Effector memory CD8-positive, alpha-beta T cell (primary cell): ENCODE results near the gene SPRY4.

ENCODE experiments used
- ATAC-seq: fragments of 150-1000 bp; cut with Tn5 transposase; replicated peaks from 2 replicates; pipeline ENCODE4 v1.10.0; 2021; ENCODE audit warnings: mild to moderate bottlenecking, moderate library complexity
- DNase-seq, 3 experiments: peaks; one replicate each; pipeline ENCODE4 v3.0.0; 2021
- H3K27ac Mint-ChIP-seq, 2 donors: one replicate each; pipeline ENCODE4 v1.8.0; 2022; ENCODE audit warnings: mild to moderate bottlenecking in 2 of 2, mixed read lengths in 2 of 2, moderate library complexity in 2 of 2
- H3K27me3 Mint-ChIP-seq, 2 donors: one replicate each; pipeline ENCODE4 v1.8.0; 2022; ENCODE audit warnings: mixed read lengths in 2 of 2
- H3K36me3 Mint-ChIP-seq: one replicate; pipeline ENCODE4 v1.8.0; 2022; ENCODE audit warnings: mild to moderate bottlenecking, moderate library complexity, mixed read lengths; ENCODE audit not compliant: insufficient read depth
- H3K4me1 Mint-ChIP-seq, 2 donors: one replicate each; pipeline ENCODE4 v1.8.0; 2022; ENCODE audit warnings: low read depth in 2 of 2, mixed read lengths in 2 of 2
- H3K4me3 Mint-ChIP-seq, 2 donors: one replicate each; pipeline ENCODE4 v1.8.0; 2022; ENCODE audit warnings: mild to moderate bottlenecking in 2 of 2, mixed read lengths in 2 of 2, moderate library complexity in 2 of 2
- H3K9me3 Mint-ChIP-seq, 2 donors: one replicate each; pipeline ENCODE4 v1.8.0; 2022; ENCODE audit warnings: mixed read lengths in 2 of 2

Gene SPRY4

DNA sequence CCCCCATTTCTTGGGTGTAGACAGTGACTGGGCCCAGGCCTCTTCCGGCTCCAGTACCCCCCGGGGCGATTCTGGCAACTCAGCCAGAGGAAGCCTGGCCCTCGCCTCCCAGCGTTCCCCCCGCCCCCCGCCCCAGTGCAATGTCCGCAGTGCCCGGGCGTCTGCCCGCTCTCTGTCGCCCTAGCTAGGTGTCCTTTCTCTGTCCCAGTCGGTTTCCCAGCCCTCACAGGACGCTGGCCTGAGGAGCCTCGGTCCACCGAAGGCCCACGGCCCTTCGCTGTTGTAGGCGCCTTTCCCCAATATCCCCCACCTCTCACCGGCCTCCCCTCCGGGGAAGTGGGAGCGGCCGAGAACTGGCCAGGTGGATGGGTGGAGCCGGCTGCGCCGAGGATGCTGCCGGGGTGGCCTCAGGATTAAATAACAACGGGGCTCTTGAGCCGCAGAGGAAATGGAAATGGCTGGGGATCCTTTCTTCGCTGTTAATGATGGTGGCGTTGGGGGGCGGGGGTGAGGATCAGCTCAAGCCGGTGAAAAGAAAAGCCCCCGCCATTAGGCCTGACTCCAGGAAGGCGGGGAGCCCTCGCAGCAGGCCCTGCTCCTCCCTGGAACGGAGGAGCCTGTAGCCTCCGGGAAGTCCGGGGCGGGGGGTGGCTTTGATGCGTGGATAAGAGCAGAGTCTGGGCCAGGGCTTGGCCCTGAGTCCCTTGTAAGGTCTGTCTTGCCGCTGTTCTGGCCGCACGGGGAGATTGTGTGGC lies 1.1 kb upstream of the SPRY4 start:
- H3K4me3 Mint-ChIP-seq: peak overlapping the region; percentile 88 to 89
- DNase-seq (no peak), ATAC-seq (no peak)
- peaks cover 18 to 22% of the 10 kb centered on the region in 2 donors for H3K4me1 Mint-ChIP-seq
- H3K27me3 Mint-ChIP-seq: peaks cover 61 to 83% of the 10 kb centered on the region in 2 donors
- peaks cover 8% of the 10 kb centered on the region for H3K36me3 Mint-ChIP-seq
- H3K27ac Mint-ChIP-seq: no peak overlapping the region
- no peaks in the 10 kb centered on the region for H3K9me3 Mint-ChIP-seq

DNA sequence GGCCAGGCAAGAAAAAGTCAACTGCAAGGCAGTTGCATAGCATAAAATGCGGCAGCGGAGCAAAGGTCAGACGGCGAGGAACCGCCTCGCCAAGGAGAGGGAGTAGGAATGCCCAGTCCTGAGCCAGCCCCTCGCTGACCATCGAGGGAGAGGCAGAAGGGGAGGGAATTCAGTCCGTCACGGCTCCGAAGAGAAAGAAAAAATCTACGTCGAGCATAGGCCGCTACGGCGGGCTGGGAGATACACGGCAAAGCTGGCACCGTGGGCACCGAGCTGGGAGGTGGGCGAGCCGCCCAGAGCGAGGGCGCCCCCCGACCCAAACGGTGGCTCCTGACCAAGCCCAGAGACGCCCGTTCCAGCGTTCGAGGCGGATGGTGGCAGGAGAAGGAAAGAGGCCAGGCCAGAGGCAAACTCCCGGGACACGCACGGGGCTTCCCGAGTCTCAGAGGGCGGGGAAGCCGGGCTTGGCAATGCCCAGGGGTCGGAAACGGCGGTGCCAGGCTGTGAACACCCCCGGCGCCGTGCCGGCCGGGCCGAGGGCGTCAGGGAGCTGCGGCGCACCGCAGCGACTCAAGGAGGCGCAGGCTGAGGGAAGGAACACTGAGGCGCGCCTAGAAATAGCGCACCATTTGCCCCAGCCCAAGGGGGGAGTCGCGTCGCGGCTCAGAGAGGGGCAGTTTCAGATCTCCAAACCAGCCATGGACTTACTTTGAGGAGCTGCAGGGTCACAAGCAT lies 518 bp downstream of the SPRY4 start:
- Mint-ChIP-seq H3K4me1 (peaks cover 20 to 23% of the 10 kb centered on the region in 2 donors), H3K27me3 (peaks cover 74 to 97% of the 10 kb centered on the region in 2 donors), H3K27ac (peak overlapping the region in 1 of 2 donors; percentile 51), H3K9me3 (no peaks in the 10 kb centered on the region), H3K36me3 (peaks cover 8% of the 10 kb centered on the region), H3K4me3 (peak overlapping the region; percentile 88 to 89)
- DNase-seq: no peak
- ATAC-seq: peak; percentile 73

DNA sequence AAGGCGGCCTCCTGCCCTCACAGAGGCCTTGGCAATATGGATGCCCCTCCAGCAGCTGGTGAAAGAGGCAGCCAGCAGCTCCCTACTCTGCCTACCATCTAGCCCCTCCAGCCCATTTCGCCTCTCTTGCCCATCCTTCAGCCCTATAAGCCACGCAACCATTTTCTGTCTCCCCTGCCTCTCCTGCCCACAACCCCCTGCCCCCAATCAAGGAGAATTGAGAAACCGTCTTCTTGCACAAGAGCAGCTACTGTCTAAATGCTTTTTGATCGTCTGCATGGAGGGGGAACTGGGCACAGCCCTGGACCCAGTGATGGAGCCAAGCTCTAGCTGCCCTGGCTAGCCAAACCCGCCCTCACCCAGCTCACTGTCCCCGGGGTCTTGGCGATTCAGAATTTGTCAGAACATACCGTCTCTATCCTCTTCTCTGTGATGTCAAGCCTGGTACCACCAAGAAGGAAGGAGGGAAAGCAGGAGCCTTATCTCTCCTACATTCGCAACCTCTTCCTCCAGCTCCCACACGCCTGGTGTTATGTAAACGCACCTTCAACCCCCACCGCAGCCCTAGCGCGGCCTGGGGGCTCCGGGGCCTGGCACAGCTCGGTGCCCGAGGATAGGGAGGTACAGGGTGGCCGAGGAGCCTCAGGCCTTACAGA lies 1.2 kb downstream of the SPRY4 start:
- Mint-ChIP-seq H3K4me3 (peak overlapping the region; percentile 88 to 89), H3K4me1 (peaks cover 21 to 28% of the 10 kb centered on the region in 2 donors), H3K9me3 (no peaks in the 10 kb centered on the region), H3K27me3 (peaks cover 78 to 97% of the 10 kb centered on the region in 2 donors), H3K36me3 (peaks cover 8% of the 10 kb centered on the region), H3K27ac (peak overlapping the region in 1 of 2 donors; percentile 41)
- DNase-seq (no peak), ATAC-seq (no peak)

DNA sequence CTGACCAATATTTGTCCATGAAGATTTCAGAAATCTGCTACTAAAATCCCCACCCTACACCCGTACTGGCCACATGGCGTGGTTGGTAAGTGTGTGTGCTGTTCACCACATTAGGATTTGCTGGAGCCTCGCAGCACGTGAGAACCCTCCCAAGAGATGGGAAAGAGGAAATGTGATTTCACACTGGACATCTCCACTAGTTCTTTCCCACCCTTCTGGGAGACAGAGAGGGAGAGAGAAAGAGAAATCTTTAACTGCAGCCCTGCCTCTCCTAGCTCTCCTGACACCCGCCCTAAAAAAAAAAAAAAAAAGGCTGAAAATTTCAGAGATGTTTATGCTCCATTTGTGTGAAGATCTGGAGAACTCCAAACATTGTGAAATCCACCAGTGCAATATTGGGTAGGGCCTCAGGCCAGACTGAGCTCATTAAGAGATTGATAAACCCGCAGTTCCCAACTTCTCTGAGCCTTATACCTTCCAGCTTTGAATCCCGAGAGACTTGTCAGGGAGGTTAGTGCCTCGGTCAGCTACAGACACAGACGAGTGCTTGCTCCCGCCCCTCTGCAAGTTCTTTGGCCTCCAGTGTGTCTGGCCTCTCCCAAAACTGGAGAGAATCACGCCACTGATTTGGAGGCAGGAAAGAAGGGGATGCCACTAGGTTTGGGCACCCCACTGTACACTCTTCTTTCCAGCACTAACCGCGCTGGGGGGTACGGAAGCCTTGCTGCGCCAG lies 1.9 kb downstream of the SPRY4 start:
- Mint-ChIP-seq H3K27me3 (peaks cover 82 to 97% of the 10 kb centered on the region in 2 donors), H3K4me1 (peaks cover 21 to 28% of the 10 kb centered on the region in 2 donors), H3K27ac (no peak overlapping the region), H3K4me3 (no peak overlapping the region), H3K36me3 (peaks cover 8% of the 10 kb centered on the region), H3K9me3 (no peaks in the 10 kb centered on the region)
- ATAC-seq (no peak), DNase-seq (no peak)

DNA sequence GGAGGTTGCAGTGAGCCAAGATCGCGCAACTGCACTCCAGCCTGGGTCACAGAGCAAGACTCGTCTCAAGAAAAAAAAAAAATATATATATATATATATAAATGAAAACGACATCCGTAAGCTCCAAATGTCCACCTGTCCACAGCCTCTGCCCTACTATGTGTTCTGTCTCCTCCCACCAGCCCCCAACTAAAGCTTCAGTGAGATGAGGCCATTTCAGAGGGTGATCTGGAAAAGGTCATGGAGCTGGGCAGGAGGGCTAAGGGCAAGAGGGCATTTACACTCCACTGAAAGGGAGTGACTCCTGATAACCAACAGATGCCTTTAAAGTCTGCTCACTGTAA lies 2.4 kb downstream of the SPRY4 start:
- Mint-ChIP-seq H3K36me3 (peaks cover 8% of the 10 kb centered on the region), H3K27me3 (peaks cover 81 to 97% of the 10 kb centered on the region in 2 donors), H3K4me1 (peaks cover 21 to 28% of the 10 kb centered on the region in 2 donors), H3K27ac (no peak overlapping the region), H3K4me3 (no peak overlapping the region), H3K9me3 (no peaks in the 10 kb centered on the region)
- ATAC-seq (no peak), DNase-seq (no peak)

DNA sequence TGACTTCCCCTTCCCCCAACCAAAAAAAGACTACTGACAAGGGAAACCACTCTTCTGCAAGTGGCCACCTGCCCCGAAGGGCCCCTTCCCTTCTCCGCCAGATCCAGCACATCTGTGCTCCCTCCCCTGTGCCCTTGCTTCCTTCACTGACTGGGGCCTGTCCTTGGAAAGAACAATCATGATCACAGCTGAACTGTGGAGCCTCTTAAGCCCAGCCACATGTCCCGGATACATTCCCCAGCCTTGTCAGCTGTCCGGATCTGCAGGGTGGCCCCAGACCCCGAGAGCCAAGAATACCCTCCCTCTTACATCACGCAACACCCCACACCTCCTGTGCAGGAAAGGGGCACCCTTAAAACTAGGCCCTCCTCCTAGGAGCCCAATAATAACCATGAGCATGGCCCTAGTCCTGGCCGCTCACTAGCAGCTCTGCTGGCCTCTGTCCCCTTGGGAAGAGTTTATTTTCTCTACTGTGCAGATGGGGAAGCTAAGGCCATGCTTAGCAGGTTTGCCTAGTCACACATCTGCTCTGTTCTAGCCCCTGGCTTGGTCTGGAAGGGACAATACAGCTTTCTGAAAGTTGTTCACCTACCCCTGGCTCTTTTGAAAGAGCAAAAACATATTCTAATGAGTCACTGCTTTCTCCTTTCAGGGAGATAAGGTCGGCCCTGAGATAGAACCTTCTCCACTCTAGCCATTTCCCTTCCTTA lies 3.8 kb downstream of the SPRY4 start:
- peaks cover 18 to 28% of the 10 kb centered on the region in 2 donors for H3K4me1 Mint-ChIP-seq

DNA sequence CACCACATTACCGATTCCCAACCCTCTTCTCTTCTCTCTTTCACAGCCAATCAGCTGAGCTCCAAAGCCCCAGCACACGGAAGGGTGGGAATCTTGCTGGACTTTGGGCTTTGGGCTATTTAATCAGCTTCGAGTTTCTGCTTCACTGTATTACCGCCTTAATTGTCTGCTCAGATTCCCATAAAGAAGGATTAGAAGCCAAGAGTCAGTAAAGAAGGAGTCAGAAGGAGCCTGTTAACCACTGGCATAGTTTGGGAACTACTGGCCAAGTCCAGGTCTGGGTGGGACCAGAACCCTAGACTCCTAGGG lies 4.4 kb downstream of the SPRY4 start:
- Mint-ChIP-seq H3K4me3 (no peak overlapping the region), H3K36me3 (peaks cover 8% of the 10 kb centered on the region), H3K9me3 (no peaks in the 10 kb centered on the region), H3K4me1 (peaks cover 18 to 25% of the 10 kb centered on the region in 2 donors), H3K27ac (no peak overlapping the region), H3K27me3 (peaks cover 64 to 85% of the 10 kb centered on the region in 2 donors)
- ATAC-seq (no peak), DNase-seq (no peak)

More for the DNA sequence above, 3.8 kb downstream of the SPRY4 start:
- H3K27ac Mint-ChIP-seq: no peak overlapping the region
- H3K9me3 Mint-ChIP-seq: no peaks in the 10 kb centered on the region
- peaks cover 68 to 92% of the 10 kb centered on the region in 2 donors for H3K27me3 Mint-ChIP-seq
- ATAC-seq: no peak
- H3K4me3 Mint-ChIP-seq: no peak overlapping the region
- H3K36me3 Mint-ChIP-seq: peaks cover 8% of the 10 kb centered on the region
- no peak for DNase-seq

DNA sequence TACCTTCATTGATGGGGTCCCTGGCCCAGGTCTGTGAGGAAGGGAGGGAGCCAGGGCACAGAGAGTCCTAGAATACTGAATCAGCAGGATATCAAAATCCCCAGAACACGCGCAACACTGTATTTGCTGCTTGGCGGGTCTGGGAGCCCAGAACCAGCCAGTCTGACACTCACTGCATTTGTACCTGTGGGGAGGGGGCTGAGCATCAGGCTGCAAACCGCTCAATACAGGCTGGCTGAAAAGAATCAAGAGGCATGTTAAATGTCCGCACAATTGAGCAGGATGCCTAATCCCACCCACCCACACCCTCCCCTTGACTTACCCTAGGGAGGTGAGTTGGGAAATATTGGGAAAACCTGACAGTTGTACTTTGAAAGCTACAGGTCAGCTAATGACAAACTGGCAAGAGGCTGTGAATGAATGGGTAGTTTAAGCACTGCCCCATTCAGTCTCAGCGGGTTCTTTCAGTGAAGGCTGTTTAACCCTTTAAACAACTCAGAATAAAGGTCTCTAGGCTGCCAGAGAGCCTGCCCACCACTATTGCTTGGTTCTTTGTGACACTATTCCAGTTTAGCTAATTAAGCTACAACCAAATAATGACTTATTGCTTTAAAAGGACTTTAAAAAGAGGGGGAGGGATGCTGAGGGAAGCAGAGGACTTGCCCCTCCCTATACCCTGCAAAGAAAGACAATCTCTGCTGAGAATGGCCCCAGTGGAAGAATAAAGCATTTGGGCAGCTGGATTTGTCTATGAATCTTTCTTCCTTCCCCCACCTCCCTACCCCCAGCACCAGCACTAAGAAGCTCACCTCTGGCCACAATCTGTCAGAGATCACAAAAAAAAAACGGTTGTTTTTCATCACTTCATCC lies 5.0 kb downstream of the SPRY4 start:
- Mint-ChIP-seq H3K4me3 (no peak overlapping the region), H3K9me3 (no peaks in the 10 kb centered on the region), H3K27me3 (peaks cover 60 to 80% of the 10 kb centered on the region in 2 donors), H3K27ac (no peak overlapping the region), H3K36me3 (peaks cover 4% of the 10 kb centered on the region), H3K4me1 (peaks cover 14 to 20% of the 10 kb centered on the region in 2 donors)
- ATAC-seq (no peak), DNase-seq (no peak)

DNA sequence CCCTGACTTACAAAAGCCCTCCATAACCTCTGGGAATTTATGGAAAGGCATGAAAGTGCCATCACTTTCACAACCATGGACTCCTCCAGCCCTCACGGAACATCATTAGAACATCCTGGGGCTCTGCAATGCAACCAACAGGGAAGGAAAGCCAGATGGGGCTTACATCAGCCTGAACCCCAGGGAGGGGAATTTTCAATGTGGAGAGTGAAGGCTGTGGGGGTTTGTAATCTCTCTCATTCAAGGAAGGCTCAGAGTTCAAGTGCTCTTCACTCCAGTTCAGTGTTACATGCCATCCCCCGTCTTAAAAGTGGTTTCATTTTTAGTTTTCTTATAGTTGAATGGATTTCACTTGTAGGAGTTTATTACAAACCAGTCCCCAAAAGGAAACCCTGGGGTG lies 5.7 kb downstream of the SPRY4 start:
- ATAC-seq (no peak), DNase-seq (no peak)
- Mint-ChIP-seq H3K36me3 (no peaks in the 10 kb centered on the region), H3K4me3 (no peak overlapping the region), H3K4me1 (peaks cover 11 to 14% of the 10 kb centered on the region in 2 donors), H3K27ac (no peak overlapping the region), H3K27me3 (peaks cover 53 to 76% of the 10 kb centered on the region in 2 donors), H3K9me3 (no peaks in the 10 kb centered on the region)

DNA sequence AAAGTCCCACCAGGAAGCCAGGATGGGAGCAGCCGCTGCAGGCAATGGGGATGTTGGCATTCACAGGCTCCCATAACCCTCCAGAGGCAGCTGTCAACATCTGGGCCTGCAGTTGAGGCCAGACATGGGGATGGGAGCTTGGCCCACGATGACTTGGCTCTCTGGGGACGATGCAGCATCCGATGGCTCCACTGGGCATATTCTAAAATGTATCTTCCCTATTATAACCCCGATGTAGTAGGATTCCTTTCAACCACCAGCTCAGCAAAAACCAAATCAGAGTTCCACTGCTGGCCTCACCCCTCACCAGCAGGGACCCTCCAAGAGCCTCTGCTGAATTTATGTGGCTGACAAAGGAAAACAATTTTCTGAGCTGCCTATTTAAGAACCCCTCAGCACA lies 7.1 kb downstream of the SPRY4 start:
- Mint-ChIP-seq H3K27me3 (peaks cover 41 to 76% of the 10 kb centered on the region in 2 donors), H3K4me1 (peaks cover 3 to 6% of the 10 kb centered on the region in 2 donors), H3K36me3 (no peaks in the 10 kb centered on the region), H3K9me3 (no peaks in the 10 kb centered on the region), H3K4me3 (no peak overlapping the region), H3K27ac (no peak overlapping the region)
- DNase-seq (no peak), ATAC-seq (no peak)

DNA sequence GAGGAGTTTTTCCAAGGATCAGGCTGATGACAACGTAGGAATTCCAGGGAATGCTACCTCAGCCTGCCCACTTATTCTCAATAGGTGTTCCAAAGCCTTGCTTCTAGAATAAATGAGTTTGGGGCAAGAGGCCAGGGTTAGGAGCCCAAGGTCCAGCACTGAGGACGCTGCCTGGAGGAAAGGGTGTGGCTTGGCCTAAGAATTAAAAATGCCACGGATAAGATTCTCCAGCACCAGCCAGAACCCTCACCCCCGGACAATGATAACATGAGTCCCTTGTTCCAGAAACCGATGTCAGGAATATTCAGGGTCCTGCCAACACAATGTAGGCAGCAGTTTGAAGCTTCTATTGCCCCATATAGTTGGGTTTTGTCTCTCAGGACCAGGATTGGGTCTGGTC lies 7.6 kb downstream of the SPRY4 start:
- no peak for DNase-seq
- Mint-ChIP-seq H3K36me3 (no peaks in the 10 kb centered on the region), H3K9me3 (no peaks in the 10 kb centered on the region), H3K27ac (no peak overlapping the region), H3K4me1 (peaks cover 3 to 6% of the 10 kb centered on the region in 2 donors), H3K4me3 (no peak overlapping the region), H3K27me3 (peaks cover 36 to 76% of the 10 kb centered on the region in 2 donors)
- no peak for ATAC-seq

DNA sequence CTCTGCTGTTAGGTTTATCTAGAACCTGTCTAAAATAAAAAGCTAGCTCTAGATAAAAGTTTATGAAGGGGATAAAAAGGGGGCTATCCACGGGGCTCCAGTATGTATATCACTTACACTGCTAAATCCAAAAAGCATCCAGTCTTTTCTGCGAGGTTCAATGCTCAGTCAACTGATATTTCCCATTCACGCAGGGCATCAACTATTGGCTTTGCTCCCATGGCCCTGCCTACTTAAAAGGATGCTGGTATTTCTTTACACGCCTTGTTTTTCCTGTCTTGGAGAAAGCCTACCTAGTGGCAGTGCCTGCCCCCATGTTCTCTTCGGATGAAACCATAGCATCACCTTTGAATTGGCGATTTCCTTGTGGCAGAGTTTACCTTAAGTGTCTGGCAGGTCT lies 8.1 kb downstream of the SPRY4 start:
- Mint-ChIP-seq H3K4me1 (peaks cover 3 to 6% of the 10 kb centered on the region in 2 donors), H3K27me3 (peaks cover 32 to 76% of the 10 kb centered on the region in 2 donors), H3K36me3 (no peaks in the 10 kb centered on the region), H3K9me3 (no peaks in the 10 kb centered on the region), H3K4me3 (no peak overlapping the region), H3K27ac (no peak overlapping the region)
- ATAC-seq (no peak), DNase-seq (no peak)
